ENCODE results near the gene MUC20. TPM values are rescaled to one million over a fixed set of nuclear protein-coding genes. Genes with fewer than 3 reads are reported as not detected.

Gene MUC20
- total and polyA plus RNA-seq, 2 of the 8 experiments (the other 6 are each of a cell fraction or from before 2014, with no cell fraction given) = 0.24 to 0.26 TPM

DNA sequence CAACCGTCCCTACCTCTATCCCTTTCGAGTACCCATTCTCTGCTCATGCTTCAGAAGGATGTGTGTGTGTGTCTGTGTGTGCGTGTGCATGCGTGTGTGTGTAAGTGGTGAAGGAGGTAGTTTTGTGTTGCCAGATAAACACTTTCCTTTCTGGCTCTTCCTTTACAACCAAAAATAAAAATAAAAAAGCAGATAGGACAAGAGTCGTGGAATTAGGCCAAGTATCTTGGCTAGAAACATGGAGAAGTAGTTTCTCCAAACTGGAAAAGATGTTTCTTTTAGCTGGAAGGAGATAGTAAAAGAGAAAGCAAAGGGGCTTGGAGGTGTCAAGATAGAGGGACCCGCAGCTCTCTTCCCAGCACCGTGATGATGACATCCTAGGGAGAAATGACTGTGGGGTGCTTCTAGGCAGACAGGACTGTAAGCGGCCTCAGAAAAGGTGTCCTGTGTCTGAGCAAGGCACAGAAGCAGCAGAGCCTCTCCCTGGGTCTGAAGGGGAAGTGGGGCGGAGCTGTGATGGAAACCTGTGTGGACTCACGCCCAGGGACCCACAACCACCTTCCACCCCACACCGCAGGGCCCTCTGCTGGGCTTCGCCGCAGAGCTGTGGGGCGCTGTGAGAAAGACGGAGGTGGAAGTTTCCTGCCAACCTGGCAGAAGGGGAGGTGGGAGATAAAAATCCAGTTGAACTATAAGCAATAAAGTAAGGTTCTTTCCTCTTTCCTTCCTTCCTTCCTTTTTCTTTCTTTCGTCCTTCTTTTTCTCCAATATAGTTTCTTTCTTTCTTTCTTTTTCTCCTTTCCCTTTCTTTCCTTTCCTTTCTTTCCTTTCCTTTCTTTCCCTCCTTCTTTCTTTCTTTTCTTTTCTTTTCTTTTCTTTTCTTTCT is 35.3 kb downstream of the MUC20 start:
- H4K91ac ChIP-seq (replicated peaks; ENCODE audit: insufficient read length, low read length) = no peak overlapping the region
- H3K27ac ChIP-seq (ENCODE audit: low read depth, low read length) = no peak overlapping the region
- H3K79me2 ChIP-seq (ENCODE audit: control insufficient read depth in 1 of 2, insufficient read depth in 2 of 2, low read length in 2 of 2) = no peaks in the 10 kb centered on the region
- H3K23ac ChIP-seq (ENCODE audit: insufficient read length) = no peak overlapping the region
- H3K79me1 ChIP-seq (ENCODE audit: low read depth, low read length) = no peaks in the 10 kb centered on the region
- no peak overlapping the region for H3K9ac ChIP-seq (replicated peaks in 1 of 4; ENCODE audit: extremely low read depth in 1 of 4, low read depth in 3 of 4, low read length in 3 of 4)
- H2BK12ac ChIP-seq (ENCODE audit: low read depth, low read length) = no peak overlapping the region
- H3K36me3 ChIP-seq (ENCODE audit: control insufficient read depth in 2 of 4, insufficient read depth in 4 of 4, low read length in 3 of 4) = no peaks in the 10 kb centered on the region
- H4K20me1 ChIP-seq (replicated peaks in 1 of 2; ENCODE audit: control insufficient read depth in 1 of 2, insufficient read depth in 2 of 2, low read length in 2 of 2) = no peaks in the 10 kb centered on the region
- no peak overlapping the region for H2BK20ac ChIP-seq (ENCODE audit: low read length)
- no peak overlapping the region for H4K8ac ChIP-seq (ENCODE audit: extremely low read depth, insufficient read depth, low read length)
- H3K27me3 ChIP-seq (replicated peaks in 1 of 4; ENCODE audit: control insufficient read depth in 3 of 4, extremely low read depth in 1 of 4, insufficient read depth in 3 of 4, low read length in 3 of 4) = no peaks in the 10 kb centered on the region
- 84 to 100% methylated on average over 1 to 13 of the region's 16 CpGs for WGBS, 2 experiments (ENCODE audit: extremely low coverage in 1 of 2, insufficient coverage in 1 of 2, insufficient read length in 1 of 2, insufficient replicate concordance in 2 of 2, low coverage in 1 of 2, low lambda C conversion rate in 2 of 2, missing lambda C conversion rate in 1 of 2)
- H2BK15ac ChIP-seq (ENCODE audit: low read length) = no peak overlapping the region
- no peak for FAIRE-seq
- no peak overlapping the region for H2AFZ ChIP-seq (ENCODE audit: low read length)
- H2BK5ac ChIP-seq (ENCODE audit: low read depth, low read length) = no peak overlapping the region
- no peak overlapping the region for H3K4ac ChIP-seq (replicated peaks; ENCODE audit: insufficient read length, low read depth, low read length)
- no peaks in the 10 kb centered on the region for H3K9me3 ChIP-seq (ENCODE audit: insufficient read depth in 2 of 2, low read depth in 1 of 2, low read length in 1 of 2)
- peak in 1 of 2 experiments; percentile 43 for DNase-seq (ENCODE audit: low read depth in 1 of 2, low spot score in 2 of 2)
- H4K5ac ChIP-seq (ENCODE audit: insufficient read length, low read depth, low read length) = no peak overlapping the region
- H2BK120ac ChIP-seq (replicated peaks; ENCODE audit: low read depth, low read length) = no peak overlapping the region
- H3K56ac ChIP-seq (replicated peaks; ENCODE audit: insufficient read length, low read depth, low read length) = no peak overlapping the region
- H3K18ac ChIP-seq (ENCODE audit: extremely low read depth, low read length) = no peak overlapping the region
- H3K4me1 ChIP-seq (replicated peaks in 1 of 4; ENCODE audit: control insufficient read depth in 3 of 4, insufficient read depth in 4 of 4, low read length in 3 of 4) = peaks cover 0 to 10% (median 5%) of the 10 kb centered on the region in 4 experiments; a peak in 3 of 7 replicates
- H3K4me3 ChIP-seq (ENCODE audit: extremely low read depth in 1 of 4, insufficient read depth in 2 of 4, low read depth in 3 of 4, low read length in 4 of 4) = no peak overlapping the region
- ChIA-PET POLR2A (ENCODE audit: partially characterized antibody) (interaction anchor here (1.3 kb wide), 1 partner anchor 59 kb away, joined by 3 read pairs; no protein-coding TSS in a partner anchor), CTCF (ENCODE audit: partially characterized antibody) (interaction anchor here (1.0 to 3.8 kb wide), 5 partner anchors 9 to 100 kb away, joined by 3 to 18 read pairs (median 4); no protein-coding TSS in a partner anchor)
- H3K14ac ChIP-seq (ENCODE audit: insufficient read length) = no peak overlapping the region
- H3K23me2 ChIP-seq (ENCODE audit: low read depth, low read length) = no peaks in the 10 kb centered on the region
- no peak overlapping the region for H3K4me2 ChIP-seq (ENCODE audit: insufficient read depth in 1 of 2, low read depth in 2 of 2, low read length in 2 of 2)
- TF ChIP-seq SP4 (IDR thresholded peaks at IDR 0.05; ENCODE audit: low read length) (no peak), CTBP2 (IDR thresholded peaks at IDR 0.05; ENCODE audit: borderline replicate concordance, insufficient read depth, insufficient read length, low read length) (no peak), HDAC6 (IDR thresholded peaks at IDR 0.05; ENCODE audit: low read depth, low read length) (no peak), SRF (IDR thresholded peaks at IDR 0.05; ENCODE audit: low read depth, low read length) (no peak), TAF1 (IDR thresholded peaks at IDR 0.05; ENCODE audit: low read depth, low read length) (no peak), RBBP5 (IDR thresholded peaks at IDR 0.05; ENCODE audit: borderline replicate concordance, low read depth, low read length) (no peak), POLR2AphosphoS5 (IDR thresholded peaks at IDR 0.05; ENCODE audit: low read depth, low read length) (no peak), SP1 (IDR thresholded peaks at IDR 0.05; ENCODE audit: low read depth, low read length) (no peak)
- no peak overlapping the region for H2AK5ac ChIP-seq (ENCODE audit: low read depth, low read length)

Data from H1 (cell line).